ENCODE results near the gene IGSF21.

The IGSF21 gene

DNA sequence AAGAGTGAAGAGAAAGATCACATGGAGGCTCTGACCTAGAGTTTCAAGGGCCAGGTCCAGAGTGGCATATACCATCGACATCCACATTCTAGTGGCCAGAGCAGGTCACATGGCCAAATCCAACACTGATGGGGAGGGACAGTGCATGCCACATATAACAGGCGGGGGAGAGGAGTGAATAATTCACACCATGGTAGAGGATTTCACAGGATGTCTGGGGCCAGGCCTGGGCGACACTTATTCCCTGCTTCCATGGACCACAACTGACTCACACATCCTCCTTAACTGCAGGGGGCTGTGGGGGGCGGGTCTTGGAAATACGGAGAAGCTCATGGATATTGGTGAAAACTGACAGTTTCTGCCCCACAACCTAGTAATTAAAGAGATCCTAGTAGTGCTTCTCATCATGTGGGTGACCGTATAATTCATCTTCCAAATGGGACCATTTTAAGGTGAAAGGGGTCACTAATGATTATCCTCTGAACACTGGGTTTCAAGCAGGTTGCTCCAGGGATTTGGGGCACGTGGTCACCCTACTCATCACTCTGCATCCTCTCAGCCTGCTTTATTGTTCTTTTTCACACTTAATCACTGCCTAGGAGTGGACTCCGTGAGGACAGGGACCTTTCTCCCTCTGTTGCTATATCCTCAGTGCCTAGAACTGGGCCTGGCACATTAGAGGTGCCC is 44.0 kb downstream of the IGSF21 start:
- WGBS (ENCODE audit: extremely low coverage, insufficient coverage, low lambda C conversion rate), result no CpG with 5 or more reads among the region's 8 CpGs
- no peaks in the 10 kb centered on the region for H3K79me1 ChIP-seq (ENCODE audit: low read length)
- no peak overlapping the region for H3K4me3 ChIP-seq (ENCODE audit: low read length)

GRCh38 chr1:18154430-18155194 is 47.0 kb downstream of the IGSF21 start:
- H3K27me3 ChIP-seq (ENCODE audit: insufficient read depth, low read length, poor library complexity), result no peaks in the 10 kb centered on the region
- no peaks in the 10 kb centered on the region for H3K36me3 ChIP-seq (ENCODE audit: control insufficient read depth, insufficient read depth, low read length)
- no peak overlapping the region for H3K56ac ChIP-seq (ENCODE audit: low read length)
- DNase-seq, result peak; percentile 46
- no peaks in the 10 kb centered on the region for H3K4me1 ChIP-seq (ENCODE audit: control insufficient read depth, low read depth, low read length)
- no peak overlapping the region for H3K4me2 ChIP-seq (ENCODE audit: low read length)
- no peak overlapping the region for H4K5ac ChIP-seq (ENCODE audit: low read length)
- H2BK15ac ChIP-seq (replicated peaks; ENCODE audit: low read depth), result no peak overlapping the region
- no CpG with 5 or more reads among the region's 3 CpGs for WGBS (ENCODE audit: extremely low coverage, insufficient coverage, low lambda C conversion rate)
- no peak overlapping the region for H3K23ac ChIP-seq (ENCODE audit: low read length)
- H2BK5ac ChIP-seq (ENCODE audit: low read length), result no peak overlapping the region
- H2BK120ac ChIP-seq (ENCODE audit: low read depth, low read length), result no peak overlapping the region
- H4K8ac ChIP-seq (ENCODE audit: low read depth, low read length), result no peak overlapping the region
- H3K4me3 ChIP-seq (ENCODE audit: low read length), result no peak overlapping the region
- H3K79me2 ChIP-seq (ENCODE audit: control insufficient read depth, insufficient read depth, low read length), result no peaks in the 10 kb centered on the region
- H3K9ac ChIP-seq (ENCODE audit: low read length), result no peak overlapping the region
- H3K18ac ChIP-seq (ENCODE audit: low read length), result no peak overlapping the region
- H3K4ac ChIP-seq (ENCODE audit: low read depth, low read length), result no peak overlapping the region
- no peak overlapping the region for H2AK5ac ChIP-seq (ENCODE audit: low read length)
- no peaks in the 10 kb centered on the region for H3K79me1 ChIP-seq (ENCODE audit: low read length)
- H3K27ac ChIP-seq (ENCODE audit: low read depth, low read length), result no peak overlapping the region

More for the DNA sequence above, 44.0 kb downstream of the IGSF21 start:
- Histone ChIP-seq H3K9ac (ENCODE audit: low read length) (no peak overlapping the region), H2AK5ac (ENCODE audit: low read length) (no peak overlapping the region), H3K4me1 (ENCODE audit: control insufficient read depth, low read depth, low read length) (no peaks in the 10 kb centered on the region), H3K4ac (ENCODE audit: low read depth, low read length) (no peak overlapping the region), H2BK5ac (ENCODE audit: low read length) (no peak overlapping the region), H3K4me2 (ENCODE audit: low read length) (no peak overlapping the region), H3K18ac (ENCODE audit: low read length) (no peak overlapping the region), H3K36me3 (ENCODE audit: control insufficient read depth, insufficient read depth, low read length) (no peaks in the 10 kb centered on the region), H4K8ac (ENCODE audit: low read depth, low read length) (no peak overlapping the region), H3K56ac (ENCODE audit: low read length) (no peak overlapping the region), H3K27me3 (ENCODE audit: insufficient read depth, low read length, poor library complexity) (no peaks in the 10 kb centered on the region), H2BK15ac (replicated peaks; ENCODE audit: low read depth) (no peak overlapping the region), H4K5ac (ENCODE audit: low read length) (no peak overlapping the region), H3K27ac (ENCODE audit: low read depth, low read length) (no peak overlapping the region), H2BK120ac (ENCODE audit: low read depth, low read length) (no peak overlapping the region), H3K79me2 (ENCODE audit: control insufficient read depth, insufficient read depth, low read length) (no peaks in the 10 kb centered on the region), H3K23ac (ENCODE audit: low read length) (no peak overlapping the region)
- DNase-seq, result peak; percentile 51

DNA sequence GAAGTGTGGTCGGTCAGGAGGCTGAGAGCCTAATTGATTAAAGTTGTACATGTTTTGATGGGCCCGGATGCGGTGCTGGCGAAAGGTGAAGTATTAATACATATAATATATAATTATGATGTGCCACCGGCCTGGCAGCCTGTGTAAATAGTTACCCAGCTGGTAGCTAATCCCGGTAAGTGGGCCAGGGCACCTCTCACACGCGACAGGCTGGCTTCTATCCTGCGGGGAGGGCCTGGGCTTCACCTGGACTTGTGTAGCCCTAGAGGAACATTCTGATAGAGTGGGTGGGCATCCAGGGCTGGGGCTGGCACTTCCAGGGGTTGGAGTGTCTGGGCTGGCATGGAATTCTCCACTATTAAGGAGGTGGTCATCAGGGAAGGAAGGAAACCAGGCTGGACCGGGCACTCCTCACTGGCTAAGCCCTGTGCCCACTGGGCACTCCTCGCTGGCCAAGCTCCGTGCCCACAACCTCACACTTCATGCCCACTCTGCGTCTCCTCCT is 48.3 kb downstream of the IGSF21 start:
- no peak for DNase-seq

GRCh38 chr1:18157352-18157751 is 49.8 kb downstream of the IGSF21 start:
- no peaks in the 10 kb centered on the region for H3K27me3 ChIP-seq (ENCODE audit: insufficient read depth, low read length, poor library complexity)
- no peak overlapping the region for H3K18ac ChIP-seq (ENCODE audit: low read length)
- no peak overlapping the region for H3K4me3 ChIP-seq (ENCODE audit: low read length)
- no peak overlapping the region for H3K4ac ChIP-seq (ENCODE audit: low read depth, low read length)
- no peak overlapping the region for H3K4me2 ChIP-seq (ENCODE audit: low read length)
- no peak overlapping the region for H3K23ac ChIP-seq (ENCODE audit: low read length)
- no CpG with 5 or more reads among the region's 10 CpGs for WGBS (ENCODE audit: extremely low coverage, insufficient coverage, low lambda C conversion rate)
- H2BK15ac ChIP-seq (replicated peaks; ENCODE audit: low read depth), result no peak overlapping the region
- no peak overlapping the region for H3K56ac ChIP-seq (ENCODE audit: low read length)
- H2BK5ac ChIP-seq (ENCODE audit: low read length), result no peak overlapping the region
- no peak for DNase-seq
- no peak overlapping the region for H2BK120ac ChIP-seq (ENCODE audit: low read depth, low read length)
- H4K8ac ChIP-seq (ENCODE audit: low read depth, low read length), result no peak overlapping the region
- no peak overlapping the region for H3K9ac ChIP-seq (ENCODE audit: low read length)
- H3K4me1 ChIP-seq (ENCODE audit: control insufficient read depth, low read depth, low read length), result no peaks in the 10 kb centered on the region
- no peaks in the 10 kb centered on the region for H3K79me1 ChIP-seq (ENCODE audit: low read length)
- H3K27ac ChIP-seq (ENCODE audit: low read depth, low read length), result no peak overlapping the region
- no peaks in the 10 kb centered on the region for H3K36me3 ChIP-seq (ENCODE audit: control insufficient read depth, insufficient read depth, low read length)
- H2AK5ac ChIP-seq (ENCODE audit: low read length), result no peak overlapping the region
- no peak overlapping the region for H4K5ac ChIP-seq (ENCODE audit: low read length)
- H3K79me2 ChIP-seq (ENCODE audit: control insufficient read depth, insufficient read depth, low read length), result no peaks in the 10 kb centered on the region

More for the DNA sequence above, 48.3 kb downstream of the IGSF21 start:
- Histone ChIP-seq H3K4me1 (ENCODE audit: control insufficient read depth, low read depth, low read length) (no peaks in the 10 kb centered on the region), H3K9ac (ENCODE audit: low read length) (no peak overlapping the region), H3K27ac (ENCODE audit: low read depth, low read length) (no peak overlapping the region), H2AK5ac (ENCODE audit: low read length) (no peak overlapping the region), H3K27me3 (ENCODE audit: insufficient read depth, low read length, poor library complexity) (no peaks in the 10 kb centered on the region), H3K79me1 (ENCODE audit: low read length) (no peaks in the 10 kb centered on the region), H3K4me3 (ENCODE audit: low read length) (no peak overlapping the region), H3K36me3 (ENCODE audit: control insufficient read depth, insufficient read depth, low read length) (no peaks in the 10 kb centered on the region), H2BK15ac (replicated peaks; ENCODE audit: low read depth) (no peak overlapping the region), H3K18ac (ENCODE audit: low read length) (no peak overlapping the region), H2BK5ac (ENCODE audit: low read length) (no peak overlapping the region), H2BK120ac (ENCODE audit: low read depth, low read length) (no peak overlapping the region), H3K4me2 (ENCODE audit: low read length) (no peak overlapping the region), H3K79me2 (ENCODE audit: control insufficient read depth, insufficient read depth, low read length) (no peaks in the 10 kb centered on the region), H3K4ac (ENCODE audit: low read depth, low read length) (no peak overlapping the region), H4K8ac (ENCODE audit: low read depth, low read length) (no peak overlapping the region), H3K23ac (ENCODE audit: low read length) (no peak overlapping the region), H4K5ac (ENCODE audit: low read length) (no peak overlapping the region), H3K56ac (ENCODE audit: low read length) (no peak overlapping the region)
- no CpG with 5 or more reads among the region's 13 CpGs for WGBS (ENCODE audit: extremely low coverage, insufficient coverage, low lambda C conversion rate)

DNA sequence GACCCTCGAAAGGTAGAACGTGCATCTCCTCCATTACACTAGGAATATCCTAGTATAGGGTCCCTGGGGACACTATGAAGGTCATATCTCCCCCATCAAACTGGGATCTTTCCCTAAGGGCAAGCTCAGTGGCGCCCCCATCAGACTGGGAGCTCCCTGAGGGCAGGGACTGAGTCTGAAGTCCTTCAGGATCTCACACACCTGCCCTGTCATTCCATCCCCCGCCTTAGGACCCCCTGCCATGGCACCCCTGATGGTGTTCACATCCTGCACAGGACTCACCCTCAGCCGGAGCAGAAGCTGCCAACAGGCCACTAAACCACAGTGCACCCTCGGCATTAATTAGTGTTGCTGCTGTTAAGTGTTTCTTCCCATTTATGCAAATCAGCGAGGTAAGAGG is 50.4 kb downstream of the IGSF21 start:
- no peak overlapping the region for H3K27ac ChIP-seq (ENCODE audit: low read depth, low read length)
- H2AK5ac ChIP-seq (ENCODE audit: low read length), result no peak overlapping the region
- WGBS (ENCODE audit: extremely low coverage, insufficient coverage, low lambda C conversion rate), result no CpG with 5 or more reads among the region's 7 CpGs

More for the DNA sequence above, 50.4 kb downstream of the IGSF21 start:
- H3K56ac ChIP-seq (ENCODE audit: low read length), result no peak overlapping the region
- no peak for DNase-seq
- H2BK15ac ChIP-seq (replicated peaks; ENCODE audit: low read depth), result no peak overlapping the region
- no peak overlapping the region for H4K8ac ChIP-seq (ENCODE audit: low read depth, low read length)
- H3K79me2 ChIP-seq (ENCODE audit: control insufficient read depth, insufficient read depth, low read length), result no peaks in the 10 kb centered on the region
- no peak overlapping the region for H3K4ac ChIP-seq (ENCODE audit: low read depth, low read length)
- no peak overlapping the region for H3K4me3 ChIP-seq (ENCODE audit: low read length)
- H3K27me3 ChIP-seq (ENCODE audit: insufficient read depth, low read length, poor library complexity), result no peaks in the 10 kb centered on the region
- H3K9ac ChIP-seq (ENCODE audit: low read length), result no peak overlapping the region
- H4K5ac ChIP-seq (ENCODE audit: low read length), result no peak overlapping the region
- H3K18ac ChIP-seq (ENCODE audit: low read length), result no peak overlapping the region
- no peak overlapping the region for H3K4me2 ChIP-seq (ENCODE audit: low read length)
- no peak overlapping the region for H3K23ac ChIP-seq (ENCODE audit: low read length)
- no peaks in the 10 kb centered on the region for H3K36me3 ChIP-seq (ENCODE audit: control insufficient read depth, insufficient read depth, low read length)
- no peaks in the 10 kb centered on the region for H3K79me1 ChIP-seq (ENCODE audit: low read length)
- H3K4me1 ChIP-seq (ENCODE audit: control insufficient read depth, low read depth, low read length), result no peaks in the 10 kb centered on the region
- no peak overlapping the region for H2BK120ac ChIP-seq (ENCODE audit: low read depth, low read length)
- H2BK5ac ChIP-seq (ENCODE audit: low read length), result no peak overlapping the region

All from mesendoderm (in vitro differentiated cells).